NCI-H2081 (cell line): ENCODE results near the gene MAJIN.

Experiments
- DNase-seq, 2 experiments: peaks; one replicate each; lab custom pipeline; 2025; lab: John Stamatoyannopoulos, UW

Gene MAJIN

DNA sequence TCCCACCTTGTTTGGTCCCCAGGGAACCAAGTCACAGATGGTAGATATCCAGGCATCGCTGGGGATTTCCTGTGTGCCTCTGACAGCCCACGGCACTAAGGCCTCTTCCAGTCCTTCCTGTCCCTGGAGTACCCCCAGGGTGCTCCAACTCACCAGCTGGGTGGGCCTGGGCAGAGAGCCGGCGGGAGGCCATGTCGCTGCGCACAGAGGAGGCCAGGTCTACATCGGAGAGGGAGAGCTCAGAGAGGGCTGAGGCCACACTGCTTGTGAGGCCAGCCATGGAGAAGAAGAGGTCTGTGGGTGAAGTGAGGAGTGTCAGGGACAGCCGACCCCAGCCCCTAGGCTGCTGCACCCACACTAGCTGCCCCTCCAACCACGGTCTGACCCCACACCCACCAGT lies 60.2 kb downstream of the MAJIN start:
- no peak for DNase-seq

DNA sequence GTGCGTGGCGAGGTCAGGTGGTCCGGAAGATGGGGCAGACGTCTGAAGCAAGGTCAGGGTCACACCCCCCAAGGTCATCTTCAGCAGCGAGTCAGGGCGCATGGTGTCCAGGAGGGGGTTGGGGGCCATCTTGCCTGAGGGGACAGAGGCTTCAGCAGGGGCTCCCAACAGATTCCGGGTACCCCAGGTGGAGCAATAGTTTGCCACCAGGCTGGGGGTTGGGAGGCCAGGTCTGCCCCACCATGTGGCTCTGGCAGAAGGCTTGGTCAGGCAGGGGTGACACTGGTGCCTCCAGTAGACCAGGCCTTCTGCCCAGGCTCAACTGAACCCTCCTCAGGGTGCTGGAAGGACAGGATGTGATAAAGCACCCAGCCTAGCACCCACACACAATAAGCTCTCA lies 60.8 kb downstream of the MAJIN start:
- DNase-seq, result no peak

DNA sequence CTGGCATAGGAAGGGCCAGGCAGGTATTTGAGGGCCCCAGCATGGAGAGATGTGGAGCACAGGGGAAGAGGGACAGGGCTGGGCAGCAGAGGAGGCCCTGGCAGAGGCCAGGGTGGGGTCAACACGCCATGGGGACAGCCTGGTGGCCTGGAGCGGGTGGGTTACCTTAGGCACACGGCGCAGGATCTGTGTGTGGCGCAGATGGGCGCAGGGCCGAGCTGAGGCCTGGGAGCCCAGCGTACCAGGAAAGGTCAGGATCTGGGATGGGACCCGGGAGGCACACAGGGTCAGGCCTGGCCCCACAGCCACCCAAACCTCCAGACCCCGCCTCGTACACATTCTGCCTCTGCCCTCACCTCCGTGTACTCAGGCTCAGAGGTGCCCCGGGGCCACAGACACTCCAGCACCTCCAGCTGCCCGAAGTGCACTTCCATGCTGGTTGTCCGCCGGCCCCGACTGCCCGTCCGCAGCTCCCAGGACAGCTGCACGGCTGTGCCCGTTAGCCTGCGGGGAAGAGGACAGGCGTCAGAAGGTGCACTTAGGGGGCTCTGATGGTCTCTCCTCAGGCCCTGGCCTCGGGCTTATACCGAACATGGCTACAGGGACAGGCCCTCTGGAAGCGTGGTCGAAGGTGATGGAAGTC lies 61.3 kb downstream of the MAJIN start:
- DNase-seq, result no peak

DNA sequence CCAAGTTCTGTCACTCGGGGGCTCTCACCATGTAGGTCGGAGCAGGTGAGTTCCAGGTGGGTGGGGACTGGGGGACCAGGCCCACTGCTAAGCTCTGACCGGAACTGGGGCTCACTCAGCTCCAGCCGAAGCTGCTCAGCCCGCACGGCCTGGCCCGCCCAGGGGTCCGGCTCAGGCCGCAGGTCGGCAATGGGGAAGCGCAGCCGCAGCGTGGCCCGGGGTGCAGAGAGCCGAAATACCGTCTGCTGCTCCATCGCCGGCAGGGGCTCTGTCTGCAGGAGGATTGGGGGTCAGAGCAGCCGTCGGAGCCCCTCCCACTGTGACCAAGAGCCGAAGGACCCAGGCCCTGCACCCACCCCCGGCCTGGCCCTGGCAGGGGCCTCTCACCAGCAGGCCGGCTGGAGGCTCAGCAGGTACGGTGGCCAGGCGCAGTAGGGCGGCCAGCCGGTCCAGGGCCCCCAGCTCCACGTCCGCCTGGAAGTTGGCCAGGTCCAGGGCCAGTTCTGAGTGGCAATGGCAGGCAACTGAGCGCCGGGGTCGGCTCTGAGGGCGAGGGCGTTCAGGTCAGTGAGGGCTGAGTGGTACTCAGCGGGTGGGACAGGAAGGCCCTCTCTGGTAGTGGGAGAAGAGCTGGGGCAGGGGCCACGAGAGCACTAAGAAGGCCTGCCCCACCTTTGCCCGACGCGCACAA lies 62.1 kb downstream of the MAJIN start:
- no peak for DNase-seq

DNA sequence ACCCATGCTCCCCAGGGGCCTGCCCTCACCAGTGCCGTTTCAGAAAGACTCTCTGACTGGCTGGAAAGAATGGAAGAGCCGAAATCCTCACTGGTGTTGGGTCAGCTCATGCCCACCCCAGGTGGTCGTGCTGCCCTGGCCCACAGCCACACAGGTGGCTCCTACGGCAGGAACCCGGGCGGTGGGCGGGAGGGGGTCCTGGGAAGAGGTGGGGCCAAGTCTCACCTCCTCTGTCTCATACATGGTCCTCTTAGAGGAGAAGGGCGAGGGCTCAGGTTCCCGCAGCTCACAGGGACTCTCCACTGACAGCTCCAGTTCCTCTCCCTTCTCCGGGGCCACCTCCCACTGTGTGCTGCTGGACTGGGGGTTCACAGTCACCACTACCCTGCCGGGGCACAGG lies 63.1 kb downstream of the MAJIN start:
- DNase-seq, result no peak

DNA sequence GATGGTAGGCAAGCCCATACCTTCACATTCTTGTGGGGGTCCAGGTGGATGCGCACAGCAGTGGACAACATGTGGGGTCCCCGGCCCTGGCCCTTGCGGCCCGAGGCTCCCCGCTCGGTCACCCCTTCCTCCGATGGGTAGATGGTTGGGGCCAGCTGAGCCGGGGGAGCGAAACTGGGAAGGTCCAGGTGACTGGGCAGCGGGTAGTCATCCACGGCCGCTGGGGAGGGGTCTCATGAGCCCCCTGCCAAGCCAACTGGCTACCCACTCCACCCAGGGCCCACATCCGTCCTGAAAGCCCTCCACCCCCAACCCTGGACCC lies 65.6 kb downstream of the MAJIN start:
- DNase-seq, result no peak

DNA sequence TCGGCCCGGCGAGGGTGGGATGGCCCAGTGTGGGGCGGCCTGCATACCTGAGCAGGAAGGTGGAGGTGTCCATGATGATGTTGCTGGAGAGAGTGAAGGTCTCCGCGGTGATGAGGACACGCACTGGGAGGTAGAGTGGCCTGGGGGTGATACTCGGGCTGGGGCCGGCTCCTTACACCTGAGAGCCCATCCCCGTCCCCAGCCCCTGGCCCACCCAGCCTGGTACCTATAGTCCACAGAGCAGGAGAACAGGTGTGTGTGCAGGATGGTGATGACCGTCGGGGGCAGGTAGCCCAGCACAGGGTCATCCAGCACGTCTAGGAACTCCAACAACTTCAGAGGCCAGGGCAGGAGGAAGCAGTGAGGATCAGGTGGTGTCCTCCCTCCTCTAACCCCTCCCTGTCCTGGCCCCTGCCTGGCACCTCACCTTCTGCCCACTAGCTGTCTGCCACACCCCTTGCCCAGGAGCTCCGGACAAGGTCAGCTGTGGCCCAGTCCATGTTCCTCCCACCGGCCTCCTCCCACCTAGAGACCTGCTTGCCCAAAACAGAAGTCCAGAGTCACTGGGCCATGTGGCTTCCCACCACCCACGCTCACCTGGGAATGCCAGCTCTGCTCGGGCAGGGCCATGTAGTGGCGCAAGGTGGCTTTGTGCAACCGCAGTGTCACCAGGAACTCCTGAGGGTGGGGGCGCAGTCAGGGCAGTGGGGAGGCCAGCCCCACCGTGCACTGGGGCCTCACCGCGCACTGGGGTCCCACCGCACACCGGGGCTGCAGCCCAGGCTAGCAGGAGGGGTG lies 66.2 kb downstream of the MAJIN start:
- no peak for DNase-seq

DNA sequence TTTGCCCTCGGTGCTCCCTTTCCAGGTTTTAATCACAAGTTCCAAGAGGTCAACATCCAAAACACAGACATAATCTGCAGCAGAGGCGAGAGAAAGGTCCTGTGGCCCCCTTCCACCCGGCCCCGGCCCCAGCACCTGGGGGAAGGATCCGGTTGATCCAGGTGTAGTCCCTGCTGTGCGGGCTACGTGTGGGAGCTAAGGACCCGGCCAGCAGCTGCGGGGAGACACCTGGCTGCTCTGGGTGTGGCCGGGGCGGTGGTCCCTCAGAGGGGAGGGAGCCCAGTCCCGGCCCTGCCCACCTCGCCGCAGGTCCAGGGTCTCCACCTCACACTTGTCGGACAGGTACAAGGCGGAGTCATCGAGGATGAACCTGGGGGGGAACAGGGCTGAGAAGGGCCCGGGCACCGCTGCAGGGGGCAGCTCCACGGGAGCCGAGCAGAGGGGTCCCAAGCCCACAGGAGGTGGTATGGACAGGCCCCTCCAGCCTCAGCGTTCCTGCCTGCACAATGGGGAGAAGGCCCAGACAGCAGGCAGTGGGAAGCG lies 68.5 kb downstream of the MAJIN start:
- no peak for DNase-seq

DNA sequence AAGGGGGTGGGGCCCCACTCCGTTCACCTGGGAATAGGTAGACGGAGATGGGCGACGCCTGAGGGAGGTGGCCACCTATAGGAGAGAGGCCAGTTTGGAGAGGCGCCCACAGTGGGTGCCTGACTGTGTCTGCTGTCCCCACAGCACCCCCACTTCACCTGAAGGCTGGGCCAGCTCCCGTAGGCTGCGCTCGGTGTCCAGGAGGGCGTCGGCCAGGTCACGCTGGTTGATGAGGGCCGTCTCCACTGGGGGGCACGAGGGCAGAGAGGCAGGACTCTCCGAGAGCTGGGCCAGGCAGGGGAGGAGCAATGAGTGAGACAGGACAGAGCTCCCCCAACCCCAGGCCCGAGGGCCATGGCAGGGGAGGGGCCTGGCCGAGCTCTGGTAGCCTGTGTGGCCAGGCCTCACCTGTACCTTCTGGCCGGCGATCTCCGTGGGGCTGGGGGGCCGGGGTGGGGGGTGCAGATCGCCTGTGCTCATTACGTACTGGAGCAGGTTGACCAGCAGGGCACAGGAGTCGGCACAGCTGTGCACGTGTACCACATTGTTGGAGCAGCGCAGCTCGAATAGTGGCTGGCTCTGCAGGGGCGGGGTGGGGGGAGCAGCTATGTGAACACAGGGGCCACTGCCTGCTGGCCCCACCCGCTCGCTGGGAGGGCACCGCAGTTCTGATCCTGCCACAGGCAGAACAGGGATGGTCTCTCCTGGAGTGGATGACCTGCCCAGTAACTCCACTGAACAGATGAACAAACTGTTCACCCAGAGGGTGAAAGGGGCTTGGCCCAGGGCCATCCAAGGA lies 69.6 kb downstream of the MAJIN start:
- no peak for DNase-seq

DNA sequence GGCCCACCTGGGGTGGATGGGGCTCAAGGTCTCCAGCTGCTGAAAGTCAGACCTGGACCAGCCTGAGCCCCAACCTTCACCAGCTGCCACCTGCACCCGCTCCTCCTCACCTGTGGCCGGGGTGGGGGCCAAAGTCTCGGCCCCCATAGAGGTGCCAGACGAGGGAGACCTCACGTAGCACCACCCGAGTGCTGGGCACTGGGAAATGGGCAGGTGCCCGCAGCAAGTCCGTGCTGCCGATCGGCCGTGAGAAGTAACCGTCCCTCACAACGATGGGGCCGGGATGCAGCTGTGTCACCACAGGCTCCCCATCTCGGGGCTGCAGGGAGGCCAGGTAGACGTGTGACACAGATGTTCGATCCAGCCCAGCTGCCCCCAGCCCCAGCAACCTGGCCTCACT lies 71.1 kb downstream of the MAJIN start:
- no peak for DNase-seq

DNA sequence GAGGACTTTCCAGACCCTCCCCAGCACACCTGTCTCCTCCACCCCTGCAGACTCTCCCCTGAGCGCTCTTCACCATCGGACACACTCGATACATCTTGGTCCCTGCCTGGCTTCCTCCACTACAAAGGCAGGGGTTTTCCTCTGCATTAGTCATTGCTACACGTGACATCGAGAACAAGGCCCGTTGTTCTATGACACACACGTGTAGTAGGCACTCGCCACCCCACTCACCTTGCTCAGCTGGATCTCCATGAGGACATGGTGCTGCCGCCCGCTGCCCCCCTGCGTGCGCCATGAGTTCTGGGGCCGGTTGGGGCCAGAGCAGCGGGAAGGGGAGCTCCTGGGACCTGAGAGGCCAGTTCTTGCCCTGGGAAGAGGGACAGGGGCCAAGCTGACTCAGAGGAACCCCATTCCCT lies 71.6 kb downstream of the MAJIN start:
- DNase-seq, result no peak

DNA sequence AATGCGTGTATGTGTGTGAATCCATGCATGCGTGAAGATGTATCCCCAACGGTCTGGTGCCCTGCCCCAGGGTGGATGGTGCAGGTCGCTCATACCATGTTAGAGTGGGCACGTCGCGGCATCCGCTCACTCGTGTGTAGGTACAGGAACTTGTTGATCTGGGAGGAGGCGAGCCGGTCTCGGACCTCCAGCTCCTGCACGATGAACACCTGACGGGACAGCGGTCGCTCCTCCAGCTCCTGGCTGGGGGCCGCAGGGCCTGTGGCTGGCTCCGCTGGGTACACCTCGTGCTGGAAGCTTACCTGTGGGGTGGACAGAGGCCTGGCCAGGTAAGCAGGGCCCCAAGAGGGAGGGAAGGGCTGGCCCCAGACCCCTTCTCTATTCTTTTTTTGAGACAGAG lies 73.4 kb downstream of the MAJIN start:
- no peak for DNase-seq

DNA sequence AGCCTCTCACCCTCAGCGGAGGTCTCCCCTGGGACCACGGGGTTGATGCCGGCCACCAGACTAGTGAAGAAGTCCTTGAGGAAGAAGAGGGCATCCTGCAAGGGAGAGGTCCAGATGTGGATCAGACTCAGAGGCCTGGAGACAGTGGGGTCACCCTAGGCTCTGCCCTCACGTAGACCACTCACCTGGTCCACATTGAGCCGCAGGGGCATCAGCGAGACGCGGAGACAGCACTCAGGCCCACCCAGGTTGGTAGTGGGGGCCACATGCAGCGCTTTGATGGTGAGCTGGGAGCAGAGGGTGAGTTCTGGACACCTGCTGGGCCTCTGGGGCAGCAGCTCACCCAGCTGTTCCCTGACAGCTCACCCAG lies 73.8 kb downstream of the MAJIN start:
- DNase-seq, result no peak

DNA sequence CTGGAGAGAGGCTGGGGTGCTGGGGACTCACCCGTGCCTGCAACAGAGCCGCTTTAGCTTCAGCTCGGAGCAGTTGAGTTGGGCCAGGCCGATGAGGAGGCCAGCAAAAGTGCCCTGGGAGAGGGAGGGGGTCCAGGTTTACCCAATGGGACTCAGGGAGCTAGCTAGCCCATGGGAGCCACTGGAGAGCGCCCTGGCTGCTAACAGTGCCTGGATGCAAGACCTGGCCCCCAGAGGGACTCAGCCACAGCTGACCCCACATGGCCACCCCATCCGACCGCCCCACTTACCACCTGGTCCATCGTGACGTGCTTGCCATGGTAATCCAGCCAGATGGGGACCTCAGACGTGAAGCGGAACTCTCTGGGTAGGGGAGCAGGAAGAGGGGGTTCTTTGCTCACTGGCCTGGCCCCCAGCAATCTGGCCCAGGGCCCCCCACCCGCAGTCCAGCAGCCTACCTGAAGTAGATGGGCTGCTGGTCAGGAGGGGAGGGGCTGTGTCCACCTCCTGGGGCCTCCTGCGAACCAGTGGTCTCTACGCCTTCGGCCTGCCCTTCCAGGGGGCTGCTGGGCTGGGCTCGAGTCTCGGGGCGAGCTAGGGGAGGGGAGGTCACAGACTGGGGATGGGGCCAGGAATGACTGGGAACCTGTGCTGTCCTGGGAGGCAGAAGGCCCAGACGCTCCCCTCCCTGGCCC lies 74.4 kb downstream of the MAJIN start:
- no peak for DNase-seq

DNA sequence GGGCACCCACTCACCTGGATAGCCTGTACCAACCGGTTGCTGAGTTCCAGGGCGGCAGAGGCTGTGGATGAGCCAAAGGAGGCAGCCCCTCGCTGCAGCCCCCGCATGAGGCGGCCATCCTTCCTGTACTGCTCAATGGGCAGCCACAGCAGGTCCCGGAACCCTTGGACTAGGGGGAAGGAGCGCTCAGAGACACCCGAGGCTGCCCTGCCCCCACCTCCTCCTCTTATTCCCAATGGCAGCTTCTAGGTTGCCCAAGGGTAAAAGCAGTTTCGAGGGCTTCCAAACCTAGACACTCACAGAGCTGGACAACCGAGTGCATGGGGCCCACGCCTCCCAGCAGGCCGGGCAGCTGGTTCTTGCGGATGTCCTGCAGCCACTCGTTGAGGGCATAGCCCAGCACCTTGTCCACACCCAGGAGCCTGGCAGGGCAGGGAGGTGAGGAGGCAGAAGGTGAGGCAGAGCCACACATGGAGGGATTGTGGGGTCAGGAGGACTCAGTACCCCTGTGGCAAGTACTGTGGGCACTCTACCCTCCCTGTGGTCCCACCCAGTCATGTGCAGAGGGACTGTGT lies 75.4 kb downstream of the MAJIN start:
- DNase-seq, result no peak

DNA sequence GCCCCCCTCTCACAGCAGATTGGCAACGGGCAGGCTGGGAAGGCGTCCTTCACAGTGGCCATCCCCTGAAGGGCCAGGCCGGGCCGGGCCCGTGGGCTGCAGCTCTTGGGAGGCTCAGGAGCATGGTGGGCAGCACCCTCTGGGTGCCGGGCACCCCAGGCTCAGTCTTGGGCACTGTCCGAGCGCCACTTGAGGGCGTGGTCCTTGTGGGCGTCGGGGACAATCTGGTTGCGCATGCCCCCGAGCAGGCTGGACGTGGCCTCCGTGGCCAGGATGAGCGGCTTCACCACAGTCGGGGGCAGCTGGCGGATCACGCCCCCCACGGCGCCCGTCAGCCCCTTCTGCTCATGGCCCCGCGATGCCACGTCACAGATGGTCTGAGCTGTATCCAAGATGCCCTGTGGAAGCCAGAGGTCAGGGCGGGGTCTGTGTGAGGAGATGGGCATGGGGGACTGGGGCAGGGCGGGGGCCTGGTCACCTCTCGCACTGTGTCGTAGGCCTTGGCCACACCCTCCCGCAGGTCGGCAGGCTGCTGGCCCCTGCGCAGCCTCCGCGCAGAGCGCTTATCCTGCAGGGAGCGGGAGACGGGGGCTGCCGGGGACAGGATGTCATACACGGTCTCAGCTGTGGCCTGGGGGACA lies 77.0 kb downstream of the MAJIN start:
- DNase-seq, result no peak

DNA sequence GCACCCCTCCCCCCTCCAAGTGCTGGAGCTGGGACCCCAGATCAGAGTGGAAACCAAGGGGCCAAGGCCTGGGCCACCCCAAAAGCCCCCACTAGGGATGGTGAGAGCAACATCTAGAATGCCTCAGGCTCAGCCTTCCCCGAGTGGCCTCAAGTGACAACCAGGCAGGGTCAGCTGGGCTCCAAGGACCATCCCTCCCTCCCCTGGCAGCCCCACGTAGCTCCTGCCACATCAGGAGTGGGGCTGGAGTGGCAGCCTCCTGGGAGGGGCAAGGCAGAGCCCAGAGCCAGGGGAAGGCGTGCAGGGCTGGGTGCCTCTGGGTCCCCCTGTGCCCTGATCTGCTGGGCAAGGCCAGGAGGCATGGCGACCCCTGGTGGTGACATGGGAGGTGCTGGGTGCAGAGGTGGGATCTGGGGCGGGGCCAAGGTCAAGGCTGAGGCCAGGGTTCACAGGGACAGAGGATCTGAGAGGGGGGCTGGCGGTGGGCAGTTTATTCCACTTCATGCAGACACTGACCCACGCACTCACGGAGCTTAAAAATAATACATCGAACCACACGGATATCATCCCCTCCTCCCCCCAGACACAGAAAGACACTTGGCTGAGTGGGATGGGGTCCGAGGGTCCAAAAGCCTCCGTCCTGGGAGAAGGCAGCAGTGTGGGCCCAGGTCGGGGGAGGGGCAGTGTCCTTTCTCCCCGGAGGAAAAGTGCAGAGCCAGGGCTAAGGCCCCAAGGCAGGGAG lies 77.7 kb downstream of the MAJIN start:
- DNase-seq, result peak; percentile 20 to 37

DNA sequence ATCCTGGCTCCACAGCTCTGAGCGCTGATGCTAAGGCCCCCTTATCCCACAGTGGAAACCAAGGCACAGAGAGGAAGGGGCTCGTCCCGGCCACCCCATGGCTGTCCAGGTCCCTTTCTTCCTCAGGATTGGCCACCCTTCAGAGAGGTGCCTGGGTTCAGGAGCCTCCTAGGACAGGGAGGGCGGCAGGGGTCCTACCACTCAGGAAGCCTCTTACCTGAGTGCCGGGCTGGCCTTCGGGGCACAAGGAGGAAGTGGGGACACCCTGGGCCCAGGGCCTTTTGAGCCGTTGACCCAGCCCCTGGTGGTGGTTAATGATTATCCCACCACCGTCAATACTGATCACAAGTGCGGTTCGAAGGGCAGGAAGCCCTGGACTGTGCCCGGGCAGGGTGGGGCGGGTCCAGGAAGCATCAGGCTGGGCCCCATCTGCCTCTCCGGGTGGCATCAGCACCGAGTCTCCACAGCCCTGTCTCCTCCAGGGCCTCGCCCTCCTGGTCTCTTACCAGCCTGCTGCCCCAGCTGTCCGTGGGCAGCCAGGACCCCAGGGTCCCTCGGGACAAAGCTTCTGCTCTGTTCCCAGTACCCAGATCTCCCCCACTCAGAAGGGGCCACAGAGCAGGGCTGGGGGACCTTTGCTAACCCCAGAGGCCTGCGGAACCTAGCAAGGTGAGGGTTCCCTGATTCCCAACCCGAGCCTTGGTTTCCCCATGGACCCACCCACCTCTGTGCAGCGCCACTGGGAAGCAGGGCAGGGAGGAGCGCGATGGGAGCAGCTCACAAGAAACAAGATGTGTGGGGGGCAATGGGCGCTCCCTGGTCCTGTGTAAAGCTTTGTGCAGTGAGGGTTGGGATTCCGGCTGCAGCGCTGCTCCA lies 78.5 kb downstream of the MAJIN start:
- no peak for DNase-seq

DNA sequence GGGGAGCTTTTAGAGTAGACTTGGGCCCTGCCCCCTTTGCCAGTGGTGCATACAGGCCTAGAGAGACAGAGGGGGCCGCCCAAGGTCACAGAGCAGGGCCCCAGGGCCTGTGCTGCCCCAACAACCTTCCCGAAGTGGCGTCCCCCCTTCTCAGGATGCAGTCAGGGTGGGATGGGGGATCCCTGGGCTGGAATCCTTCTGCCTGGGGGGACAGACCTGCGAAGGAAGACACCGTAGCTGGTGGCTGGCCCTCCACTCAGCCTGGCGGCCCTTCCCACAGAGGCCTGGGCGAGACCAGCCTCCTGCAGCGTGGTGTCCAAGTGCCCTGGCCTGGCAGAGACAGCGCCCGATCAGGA lies 79.1 kb downstream of the MAJIN start:
- DNase-seq, result no peak
